Measurements from ENCODE around the gene KDM4B. TPM values are rescaled to one million over a fixed set of nuclear protein-coding genes. Genes with fewer than 3 reads are reported as not detected.

Gene KDM4B
- total RNA-seq, 2 donors from 2014 or later: 27.8 to 38.5 TPM

GRCh38 chr19:5050905-5051304 is 82.0 kb downstream of the KDM4B start:
- no peak for DNase-seq
- Histone ChIP-seq H3K36me3 (ENCODE audit: control insufficient read depth, insufficient read depth, low read length) (peaks cover 12% of the 10 kb centered on the region), H3K27ac (ENCODE audit: low read depth, low read length) (no peak overlapping the region), H3K27me3 (ENCODE audit: control insufficient read depth, insufficient read depth, low read length, poor library complexity, severe bottlenecking) (no peaks in the 10 kb centered on the region), H3K4me1 (ENCODE audit: control insufficient read depth, insufficient read depth, low read length) (peaks cover 7% of the 10 kb centered on the region), H3K9ac (ENCODE audit: extremely low read depth, low read length, poor library complexity, severe bottlenecking) (no peak overlapping the region), H3K9me3 (ENCODE audit: control insufficient read depth, low read length) (no peaks in the 10 kb centered on the region), H3K4me3 (ENCODE audit: low read length) (no peak overlapping the region)
- Mint-ChIP-seq H3K27ac (no peak overlapping the region), H3K36me3 (ENCODE audit: low read depth) (no peaks in the 10 kb centered on the region), H3K4me3 (no peak overlapping the region), H3K9me3 (no peaks in the 10 kb centered on the region), H3K27me3 (ENCODE audit: insufficient read depth) (no peaks in the 10 kb centered on the region), H3K4me1 (peaks cover 12% of the 10 kb centered on the region)
- 87 to 91% methylated on average over 5 to 16 of the region's 16 CpGs for WGBS, 2 experiments (ENCODE audit: insufficient coverage in 1 of 2, insufficient read length in 1 of 2)
- no peak for TF ChIP-seq CTCF (conservative IDR thresholded peaks at IDR 0.05)

GRCh38 chr19:5051619-5052018 is 82.7 kb downstream of the KDM4B start:
- no peak for TF ChIP-seq CTCF (conservative IDR thresholded peaks at IDR 0.05)
- H3K4me1 ChIP-seq (ENCODE audit: control insufficient read depth, insufficient read depth, low read length): peaks cover 3% of the 10 kb centered on the region
- Mint-ChIP-seq H3K4me3 (no peak overlapping the region), H3K4me1 (peaks cover 5% of the 10 kb centered on the region), H3K27me3 (ENCODE audit: insufficient read depth) (no peaks in the 10 kb centered on the region), H3K36me3 (ENCODE audit: low read depth) (peaks cover 2% of the 10 kb centered on the region), H3K9me3 (no peaks in the 10 kb centered on the region), H3K27ac (no peak overlapping the region)
- no peaks in the 10 kb centered on the region for H3K27me3 ChIP-seq (ENCODE audit: control insufficient read depth, insufficient read depth, low read length, poor library complexity, severe bottlenecking)
- no peak overlapping the region for H3K27ac ChIP-seq (ENCODE audit: low read depth, low read length)
- WGBS, 2 experiments (ENCODE audit: insufficient coverage in 1 of 2, insufficient read length in 1 of 2): 93 to 95% methylated on average over 5 to 16 of the region's 16 CpGs
- peaks cover 12% of the 10 kb centered on the region for H3K36me3 ChIP-seq (ENCODE audit: control insufficient read depth, insufficient read depth, low read length)
- DNase-seq: no peak
- H3K9ac ChIP-seq (ENCODE audit: extremely low read depth, low read length, poor library complexity, severe bottlenecking): no peak overlapping the region
- no peaks in the 10 kb centered on the region for H3K9me3 ChIP-seq (ENCODE audit: control insufficient read depth, low read length)
- H3K4me3 ChIP-seq (ENCODE audit: low read length): no peak overlapping the region

- WGBS, 2 experiments (ENCODE audit: insufficient coverage in 1 of 2, insufficient read length in 1 of 2): 91 to 100% methylated on average over 3 to 13 of the region's 13 CpGs
- peaks cover 12% of the 10 kb centered on the region for H3K36me3 ChIP-seq (ENCODE audit: control insufficient read depth, insufficient read depth, low read length)
- H3K27me3 ChIP-seq (ENCODE audit: control insufficient read depth, insufficient read depth, low read length, poor library complexity, severe bottlenecking): no peaks in the 10 kb centered on the region
- Mint-ChIP-seq H3K27me3 (ENCODE audit: insufficient read depth) (no peaks in the 10 kb centered on the region), H3K27ac (no peak overlapping the region), H3K9me3 (no peaks in the 10 kb centered on the region), H3K4me3 (no peak overlapping the region), H3K36me3 (ENCODE audit: low read depth) (peaks cover 7% of the 10 kb centered on the region), H3K4me1 (peaks cover 2% of the 10 kb centered on the region)
- H3K4me1 ChIP-seq (ENCODE audit: control insufficient read depth, insufficient read depth, low read length): no peaks in the 10 kb centered on the region
- H3K27ac ChIP-seq (ENCODE audit: low read depth, low read length): no peak overlapping the region
- no peak overlapping the region for H3K4me3 ChIP-seq (ENCODE audit: low read length)
- peak; percentile 72 for DNase-seq
- H3K9me3 ChIP-seq (ENCODE audit: control insufficient read depth, low read length): no peaks in the 10 kb centered on the region
- no peak overlapping the region for H3K9ac ChIP-seq (ENCODE audit: extremely low read depth, low read length, poor library complexity, severe bottlenecking)
- peak; percentile 54 for TF ChIP-seq CTCF (conservative IDR thresholded peaks at IDR 0.05)
These were observed 83.6 kb downstream of the KDM4B start for GRCh38 chr19:5052515-5052914.
